H1 (cell line): ENCODE measurements around the gene SDC4. TPM values are rescaled to one million over a fixed set of nuclear protein-coding genes. Genes with fewer than 3 reads are reported as not detected.

Experiments used
- CTCF ChIA-PET: fragments of 300-600 bp; sonication (Branson Sonifier 250); formaldehyde crosslinking; loops from one replicate; lab custom pipeline; 2021; ENCODE audit not compliant: partially characterized antibody; lab: Charles Lee
- POLR2A ChIA-PET: fragments of 300-600 bp; sonication (Branson Sonifier 250); formaldehyde crosslinking; loops from one replicate; lab custom pipeline; 2021; ENCODE audit warnings: inconsistent platforms; ENCODE audit not compliant: partially characterized antibody; lab: Charles Lee
- DNase-seq, 2 experiments: peaks; one replicate each; pipeline versions ENCODE4 v3.0.0 to v3.0.0-alpha.2; 2010 to 2022; ENCODE audit warnings: low spot score in 2 of 2, low read depth in 1 of 2, mixed read lengths in 1 of 2
- FAIRE-seq: peaks from 2 replicates; lab custom pipeline; 2011; peaks lifted over from hg19 to GRCh38; lab: Jason Lieb, UNC
- H2AFZ ChIP-seq: 2 replicates; pipeline ENCODE4 v1.8.1; 2012; ENCODE audit warnings: low read length, inconsistent platforms
- H2AK5ac ChIP-seq: 2 replicates; pipeline ENCODE4 v1.6.1; 2013; ENCODE audit warnings: low read depth, low read length
- H2BK120ac ChIP-seq: replicated peaks from 2 replicates; pipeline ENCODE3; 2013; ENCODE audit warnings: low read depth, low read length, inconsistent platforms
- H2BK12ac ChIP-seq: 2 replicates; pipeline ENCODE4 v1.6.1; 2013; ENCODE audit warnings: low read depth, low read length
- H2BK15ac ChIP-seq: 2 replicates; pipeline ENCODE4 v1.6.1; 2013; ENCODE audit warnings: low read length
- H2BK20ac ChIP-seq: 2 replicates; pipeline ENCODE4 v1.6.1; 2013; ENCODE audit warnings: low read length
- H2BK5ac ChIP-seq: 2 replicates; pipeline ENCODE4 v1.6.1; 2013; ENCODE audit warnings: low read depth, low read length
- H3K14ac ChIP-seq: 2 replicates; pipeline ENCODE4 v1.6.1; 2013; ENCODE audit warnings: inconsistent platforms; ENCODE audit not compliant: insufficient read length
- H3K18ac ChIP-seq: 2 replicates; pipeline ENCODE4 v1.6.1; 2013; ENCODE audit warnings: low read length; ENCODE audit errors: extremely low read depth
- H3K23ac ChIP-seq: 2 replicates; pipeline ENCODE4 v1.6.1; 2013; ENCODE audit warnings: inconsistent platforms; ENCODE audit not compliant: insufficient read length
- H3K23me2 ChIP-seq: 2 replicates; pipeline ENCODE4 v1.6.1; 2013; ENCODE audit warnings: low read depth, low read length
- H3K27ac ChIP-seq: 2 replicates; pipeline ENCODE4 v1.6.1; 2011; ENCODE audit warnings: low read depth, low read length, inconsistent platforms
- H3K27me3 ChIP-seq, 4 experiments: replicated peaks in 1 of 4; 1 replicate in 1 of 4; 2 replicates in 3 of 4; pipeline versions ENCODE4 v1.6.1 to v1.8.1; 2011 to 2013; ENCODE audit warnings: low read length in 3 of 4, mild to moderate bottlenecking in 3 of 4, inconsistent platforms in 2 of 4, mixed read lengths in 2 of 4, moderate library complexity in 1 of 4; ENCODE audit not compliant: control insufficient read depth in 3 of 4, insufficient read depth in 3 of 4; ENCODE audit errors: extremely low read depth in 1 of 4
- H3K36me3 ChIP-seq, 4 experiments: 2 replicates each; pipeline versions ENCODE4 v1.6.1 to v1.8.1; 2011 to 2013; ENCODE audit warnings: mild to moderate bottlenecking in 4 of 4, low read length in 3 of 4, moderate library complexity in 2 of 4, control low read depth in 1 of 4, inconsistent platforms in 1 of 4; ENCODE audit not compliant: insufficient read depth in 4 of 4, control insufficient read depth in 2 of 4
- H3K4ac ChIP-seq: replicated peaks from 2 replicates; pipeline ENCODE3; 2013; ENCODE audit warnings: low read length, low read depth, mixed read lengths, inconsistent platforms; ENCODE audit not compliant: insufficient read length
- H3K4me1 ChIP-seq, 4 experiments: replicated peaks in 1 of 4; 1 replicate in 1 of 4; 2 replicates in 3 of 4; pipeline versions ENCODE4 v1.6.1 to v1.8.1; 2011 to 2013; ENCODE audit warnings: low read length in 3 of 4, inconsistent platforms in 2 of 4, mixed read lengths in 1 of 4; ENCODE audit not compliant: insufficient read depth in 4 of 4, control insufficient read depth in 3 of 4
- H3K4me2 ChIP-seq, 2 experiments: 2 replicates each; pipeline versions ENCODE4 v1.6.1 to v1.8.1; 2011 to 2013; ENCODE audit warnings: low read depth in 2 of 2, low read length in 2 of 2, control low read depth in 1 of 2, inconsistent platforms in 1 of 2, mild to moderate bottlenecking in 1 of 2; ENCODE audit not compliant: insufficient read depth in 1 of 2
- H3K4me3 ChIP-seq, 4 experiments: fragments of 200-600, 300-600 bp in 1 of 4; sonication (generic), shearing (Covaris generic), sonication (Bioruptor Twin) in 1 of 4; 2 replicates each; pipeline versions ENCODE4 v1.5.1 to v1.8.1; 2011 to 2016; ENCODE audit warnings: low read length in 4 of 4, low read depth in 3 of 4, control low read depth in 2 of 4, inconsistent platforms in 2 of 4, mild to moderate bottlenecking in 2 of 4, mixed read lengths in 1 of 4, moderate library complexity in 1 of 4; ENCODE audit not compliant: insufficient read depth in 2 of 4; ENCODE audit errors: extremely low read depth in 1 of 4
- H3K56ac ChIP-seq: replicated peaks from 2 replicates; pipeline ENCODE3; 2013; ENCODE audit warnings: low read depth, mild to moderate bottlenecking, mixed read lengths, low read length, inconsistent platforms; ENCODE audit not compliant: insufficient read length
- H3K79me1 ChIP-seq: 2 replicates; pipeline ENCODE4 v1.6.1; 2013; ENCODE audit warnings: low read depth, low read length, control low read depth
- H3K79me2 ChIP-seq, 2 experiments: 2 replicates each; pipeline versions ENCODE4 v1.6.1 to v1.8.1; 2012 to 2013; ENCODE audit warnings: low read length in 2 of 2, mild to moderate bottlenecking in 2 of 2, inconsistent platforms in 1 of 2; ENCODE audit not compliant: insufficient read depth in 2 of 2, control insufficient read depth in 1 of 2
- H3K9ac ChIP-seq, 4 experiments: replicated peaks in 1 of 4; 1 replicate in 1 of 4; 2 replicates in 3 of 4; pipeline versions ENCODE4 v1.6.1 to v1.8.1; 2011 to 2013; ENCODE audit warnings: low read depth in 3 of 4, low read length in 3 of 4, control low read depth in 2 of 4, mild to moderate bottlenecking in 2 of 4, moderate library complexity in 2 of 4, inconsistent platforms in 1 of 4; ENCODE audit errors: extremely low read depth in 1 of 4
- H3K9me3 ChIP-seq, 2 experiments: 2 replicates each; pipeline versions ENCODE4 v1.6.1 to v1.8.1; 2012 to 2013; ENCODE audit warnings: mild to moderate bottlenecking in 2 of 2, moderate library complexity in 2 of 2, control low read depth in 1 of 2, inconsistent platforms in 1 of 2, low read depth in 1 of 2, low read length in 1 of 2, mixed read lengths in 1 of 2; ENCODE audit not compliant: insufficient read depth in 2 of 2
- H4K20me1 ChIP-seq, 2 experiments: replicated peaks in 1 of 2; 2 replicates each; pipeline versions ENCODE3 to v1.8.1; 2011 to 2013; ENCODE audit warnings: inconsistent platforms in 2 of 2, low read length in 2 of 2, mild to moderate bottlenecking in 1 of 2; ENCODE audit not compliant: insufficient read depth in 2 of 2, control insufficient read depth in 1 of 2
- H4K5ac ChIP-seq: 2 replicates; pipeline ENCODE4 v1.6.1; 2013; ENCODE audit warnings: low read length, low read depth, mixed read lengths, inconsistent platforms; ENCODE audit not compliant: insufficient read length
- H4K8ac ChIP-seq: 2 replicates; pipeline ENCODE4 v1.8.0; 2013; ENCODE audit warnings: mild to moderate bottlenecking, moderate library complexity, low read length, inconsistent platforms; ENCODE audit not compliant: insufficient read depth; ENCODE audit errors: extremely low read depth
- H4K91ac ChIP-seq: replicated peaks from 2 replicates; pipeline ENCODE3; 2013; ENCODE audit warnings: low read length, mixed read lengths, inconsistent platforms; ENCODE audit not compliant: insufficient read length
- CHD2 ChIP-seq: IDR thresholded peaks from 2 replicates; pipeline ENCODE4 v1.6.1; 2012; ENCODE audit warnings: low read length, improper control_type of control experiment
- GABPA ChIP-seq: IDR thresholded peaks from 2 replicates; pipeline ENCODE4 v1.6.1; 2011; ENCODE audit warnings: mild to moderate bottlenecking, low read length, moderate library complexity, borderline replicate concordance; ENCODE audit not compliant: insufficient read depth
- MAX ChIP-seq: IDR thresholded peaks from 2 replicates; pipeline ENCODE4 v1.6.1; 2012; ENCODE audit warnings: inconsistent platforms
- SAP30 ChIP-seq: fragments of 300-600 bp; sonication (generic); IDR thresholded peaks from 2 replicates; pipeline ENCODE4 v1.7.1; 2012; ENCODE audit warnings: low read length, moderate library complexity, mild to moderate bottlenecking, inconsistent platforms; ENCODE audit not compliant: insufficient read depth, insufficient replicate concordance
- TEAD4 ChIP-seq: IDR thresholded peaks from 2 replicates; pipeline ENCODE4 v1.6.1; 2012; ENCODE audit warnings: low read depth, low read length, inconsistent platforms, mixed read lengths
- WGBS, 2 experiments: shearing (Covaris generic) in 1 of 2; methylation state at CpG; one replicate each; pipeline versions ENCODE4 v1.1.6 to v1.1.7; 2013 to 2015; ENCODE audit warnings: low lambda C conversion rate in 2 of 2, mixed read lengths in 2 of 2, inconsistent platforms in 1 of 2, low coverage in 1 of 2, missing lambda C conversion rate in 1 of 2; ENCODE audit not compliant: insufficient replicate concordance in 2 of 2, insufficient coverage in 1 of 2, insufficient read length in 1 of 2; ENCODE audit errors: extremely low coverage in 1 of 2, missing lambda C conversion rate in 1 of 2; 5-methylcytosine and 5-hydroxymethylcytosine counted together
- polyA plus RNA-seq, 7 experiments: library from polyadenylated mRNA; depleted of rRNA in 3 of 7; stranded (reverse) in 5 of 7; unstranded in 2 of 7; fragments of >200 nt in 5 of 7; fragments of 200-250 nt in 2 of 7; gene quantifications; 1 replicate in 5 of 7; 2 replicates in 1 of 7; 4 replicates in 1 of 7; pipeline versions ENCODE4 v1.2.1 to v1.2.3, GENCODE V29; 2011 to 2013; ENCODE audit warnings: missing spikeins in 2 of 7, mixed read lengths in 2 of 7
- total RNA-seq: library from RNA; stranded (reverse); fragmentation: NEBNext Ultra II Directional; extraction: Animal tissue kit (Norgen Biotek cat#: 25700); gene quantifications from 2 replicates; pipeline ENCODE4 v1.2.1, GENCODE V29; 2021

SDC4 gene
- total and polyA plus RNA-seq, 2 of the 8 experiments (the other 6 are each of a cell fraction or from before 2014, with no cell fraction given) = 34.6 to 60.2 TPM

DNA sequence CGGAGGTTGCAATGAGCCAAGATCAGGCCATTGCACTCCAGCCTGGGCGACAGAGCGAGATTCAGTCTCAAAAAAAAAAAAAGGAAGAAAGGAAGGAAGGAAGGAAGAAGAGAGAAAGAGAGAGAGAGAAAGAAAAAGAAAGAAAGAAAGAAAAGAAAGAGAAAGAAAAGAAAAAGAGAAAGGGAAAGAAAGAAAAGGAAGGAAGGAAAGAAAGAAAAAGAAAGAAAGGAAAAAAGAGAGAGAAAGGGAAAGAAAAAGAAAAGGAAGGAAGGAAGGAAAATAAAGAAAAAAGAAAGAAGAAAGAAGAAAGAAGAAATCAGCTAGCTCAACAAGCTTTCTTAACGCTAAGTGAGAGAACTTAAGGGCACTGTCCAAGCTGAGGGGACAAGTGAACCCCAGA lies 32.6 kb downstream of the SDC4 start:
- Histone ChIP-seq H3K23ac (no peak overlapping the region), H3K27me3 (peaks cover 0 to 8% (median 5%) of the 10 kb centered on the region in 4 experiments; a peak in 4 of 7 replicates), H3K4me2 (no peak overlapping the region), H4K5ac (no peak overlapping the region), H2BK5ac (no peak overlapping the region), H2BK15ac (no peak overlapping the region), H3K79me2 (no peaks in the 10 kb centered on the region), H3K4ac (no peak overlapping the region), H3K79me1 (no peaks in the 10 kb centered on the region), H3K23me2 (peaks cover 4% of the 10 kb centered on the region; the same call in 1 of the 2 replicates), H3K36me3 (no peaks in the 10 kb centered on the region), H4K20me1 (no peaks in the 10 kb centered on the region), H3K9me3 (no peaks in the 10 kb centered on the region), H3K18ac (no peak overlapping the region), H2AFZ (no peak overlapping the region), H4K91ac (no peak overlapping the region), H4K8ac (no peak overlapping the region), H2BK12ac (no peak overlapping the region), H2BK20ac (no peak overlapping the region), H3K4me1 (peaks cover 0 to 2% (median 0%) of the 10 kb centered on the region in 4 experiments; a peak in 2 of 7 replicates), H3K14ac (no peak overlapping the region), H3K4me3 (no peak overlapping the region), H2BK120ac (no peak overlapping the region), H3K27ac (no peak overlapping the region), H2AK5ac (no peak overlapping the region), H3K9ac (no peak overlapping the region), H3K56ac (no peak overlapping the region)
- WGBS, 2 experiments = 86% methylated on average over 4 of the region's 4 CpGs; no CpG with 5 or more reads in 1 of the 2 experiments
- DNase-seq (no peak), FAIRE-seq (no peak)
- CTCF ChIA-PET = interaction anchor here (0.7 to 13.3 kb wide), 9 partner anchors 19 to 205 kb away, joined by 3 to 156 read pairs (median 3); partner anchors contain the start of genes SYS1 and TP53TG5
- POLR2A ChIA-PET = interaction anchor here (0.7 to 1.0 kb wide), 2 partner anchors 47 to 91 kb away, joined by 3 read pairs; partner anchors contain the start of gene SYS1
- TF ChIP-seq SAP30 = no peak
- TF ChIP-seq TEAD4 = no peak
- no peak for TF ChIP-seq MAX
- TF ChIP-seq GABPA = no peak
- TF ChIP-seq CHD2 = no peak
